Brain microvascular endothelial cell (primary cell): ENCODE data around the gene NLRP8.
"Not testable (repeated sequence)": the region's sequence is repeated elsewhere in the genome, so short reads cannot be mapped to it uniquely, and the experiment has no call there.

Source experiments
- DNase-seq: peaks from one replicate; pipeline ENCODE4 v3.0.0-alpha.2; 2020
- H3K27ac ChIP-seq: fragments of 250-450 bp; sonication (Bioruptor Pico); 2 replicates; pipeline ENCODE4 v1.5.1; 2020; ENCODE audit warnings: mild to moderate bottlenecking, moderate library complexity
- H3K27me3 ChIP-seq: fragments of 250-450 bp; sonication (Bioruptor Pico); replicated peaks from 2 replicates; pipeline ENCODE4 v1.5.1; 2020; ENCODE audit warnings: mild to moderate bottlenecking
- H3K36me3 ChIP-seq: fragments of 250-450 bp; sonication (Bioruptor Pico); replicated peaks from 2 replicates; pipeline ENCODE4 v1.5.1; 2020; ENCODE audit warnings: mild to moderate bottlenecking
- H3K4me3 ChIP-seq: 2 replicates; pipeline ENCODE4 v1.5.1; 2011; ENCODE audit warnings: low read depth, mild to moderate bottlenecking, control low read depth, low read length, moderate library complexity
- CTCF ChIP-seq: IDR thresholded peaks from 2 replicates; pipeline ENCODE4 v1.5.1; 2011; ENCODE audit warnings: low read depth, mild to moderate bottlenecking, moderate library complexity, low read length, control low read depth, inconsistent platforms; ENCODE audit errors: missing control alignments
- in situ Hi-C: cut with HindIII; loops from 2 replicates; pipeline ENCODE4 v1.10.0; 2017; ENCODE audit warnings: low sequenced_read_pairs, low pct_ligation_motif_present

Gene NLRP8

DNA sequence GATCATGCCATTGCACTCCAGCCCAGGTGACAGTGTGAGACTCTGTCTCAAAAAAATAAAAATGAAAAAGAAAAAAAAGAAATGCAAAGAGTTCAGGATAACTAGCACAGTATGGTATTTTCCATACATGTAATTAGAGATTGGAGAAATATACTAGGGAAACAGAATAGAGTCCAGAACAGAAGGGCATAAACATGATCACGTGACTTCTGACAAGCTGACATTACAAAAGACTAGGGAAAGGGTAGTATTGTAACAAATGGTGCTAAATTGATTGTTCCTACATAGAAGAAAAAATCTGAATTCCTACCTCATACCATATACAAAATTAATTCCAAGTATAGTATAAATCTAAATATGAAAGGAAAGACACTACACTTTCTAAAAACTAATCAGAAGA is 37.6 kb downstream of the NLRP8 start:
- no peak overlapping the region for H3K27ac ChIP-seq
- H3K4me3 ChIP-seq = no peak overlapping the region
- no peaks in the 10 kb centered on the region for H3K27me3 ChIP-seq
- H3K36me3 ChIP-seq = no peaks in the 10 kb centered on the region
- in situ Hi-C loops = no loop called here
- no peak for DNase-seq
- TF ChIP-seq CTCF = no peak

DNA sequence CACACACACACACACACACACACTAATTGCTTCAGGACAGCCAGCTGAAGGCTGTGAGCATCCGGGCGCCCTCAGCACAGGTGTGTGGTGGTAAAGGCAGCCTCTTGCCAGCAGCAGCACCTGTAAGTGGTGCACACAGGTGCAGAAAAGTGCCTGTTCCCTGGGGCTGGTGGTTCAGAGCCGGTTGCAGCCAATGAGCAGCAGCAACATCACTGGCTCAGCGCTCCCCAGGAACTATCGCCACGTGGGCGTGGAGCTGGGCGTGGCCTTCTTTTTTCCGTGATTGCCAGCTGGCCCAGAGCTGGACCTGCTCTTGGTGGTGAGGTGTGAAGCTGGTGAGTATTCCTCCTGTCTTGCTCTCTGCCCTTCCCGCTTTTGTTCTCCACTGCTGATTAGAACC is 38.9 kb downstream of the NLRP8 start, which contains the start of gene NLRP5:
Gene NLRP5, plus strand, starts transcription at position 289 of the 400 bp plus-strand sequence.
- DNase-seq = no peak
- TF ChIP-seq CTCF = no peak
- Histone ChIP-seq H3K27ac (no peak within 1 kb of the TSS), H3K36me3 (no peaks in the 10 kb centered on the region), H3K27me3 (no peaks in the 10 kb centered on the region), H3K4me3 (no peak within 1 kb of the TSS)
- in situ Hi-C loops = no loop called here

DNA sequence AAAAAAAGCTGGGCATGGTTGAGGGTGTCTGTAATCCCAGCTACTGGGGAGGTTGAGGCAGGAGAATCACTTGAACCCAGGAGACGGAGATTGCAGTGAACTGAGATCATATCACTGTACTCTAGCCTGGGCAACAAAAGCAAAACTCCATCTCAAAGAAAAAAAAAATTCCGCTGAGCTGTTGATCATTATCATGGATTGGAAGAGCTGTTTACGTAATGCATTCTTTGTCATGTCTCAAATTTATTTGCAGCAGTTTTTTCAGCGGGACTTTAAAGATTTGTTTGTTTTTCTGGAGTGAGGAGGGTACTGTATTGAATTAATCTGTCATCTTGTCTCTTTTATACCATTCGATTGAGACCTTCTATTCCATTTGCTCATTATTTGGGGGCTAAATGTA is 43.2 kb downstream of the NLRP8 start:
- H3K27ac ChIP-seq = no peak overlapping the region
- no peak for DNase-seq
- H3K27me3 ChIP-seq = no peaks in the 10 kb centered on the region
- no peaks in the 10 kb centered on the region for H3K36me3 ChIP-seq
- TF ChIP-seq CTCF = no peak
- in situ Hi-C loops = no loop called here
- H3K4me3 ChIP-seq = no peak overlapping the region

DNA sequence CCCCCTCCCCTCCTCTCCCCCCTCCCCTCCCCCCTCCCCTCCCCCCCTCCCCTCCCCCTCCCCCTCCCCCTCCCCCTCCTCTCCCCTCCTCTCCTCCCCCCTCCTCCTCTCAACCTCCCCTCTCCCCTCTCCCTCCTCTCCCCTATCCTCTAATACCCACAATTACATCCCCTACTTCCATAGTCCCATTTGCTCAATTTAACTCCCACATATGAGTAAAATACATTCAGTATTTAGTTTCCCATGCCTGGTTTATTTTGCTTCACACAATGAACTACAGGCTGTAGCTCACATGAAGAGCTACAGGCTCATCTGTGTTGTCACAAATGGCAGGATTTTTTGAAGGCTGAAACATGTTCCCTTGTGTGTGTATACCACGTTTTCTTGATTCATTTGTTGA is 45.9 kb downstream of the NLRP8 start:
- TF ChIP-seq CTCF = no peak
- no peaks in the 10 kb centered on the region for H3K36me3 ChIP-seq
- no peaks in the 10 kb centered on the region for H3K27me3 ChIP-seq
- in situ Hi-C loops = no loop called here
- no peak for DNase-seq
- no peak overlapping the region for H3K27ac ChIP-seq
- H3K4me3 ChIP-seq = no peak overlapping the region

DNA sequence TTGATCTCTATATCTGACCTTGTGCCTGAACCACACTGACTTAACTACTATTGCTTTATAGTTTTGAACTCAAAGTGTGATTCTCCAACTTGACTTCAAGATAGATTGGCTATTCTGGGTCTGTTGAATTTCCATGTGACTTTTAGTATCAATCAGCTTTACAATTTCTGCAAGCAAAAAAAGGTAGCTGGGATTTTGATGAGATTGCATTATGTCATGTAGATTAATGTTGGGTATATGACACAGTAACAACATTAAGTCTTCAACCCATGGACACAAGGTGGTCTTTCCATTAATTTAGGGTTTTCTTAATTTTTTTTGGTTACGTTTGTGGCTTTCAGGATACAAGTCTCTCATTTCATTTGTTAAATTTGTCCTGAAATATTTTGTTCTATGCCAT is 67.1 kb downstream of the NLRP8 start:
- Histone ChIP-seq H3K27me3 (no peaks in the 10 kb centered on the region), H3K4me3 (no peak overlapping the region), H3K27ac (no peak overlapping the region), H3K36me3 (no peaks in the 10 kb centered on the region)
- in situ Hi-C loops = no loop called here
- no peak for TF ChIP-seq CTCF
- DNase-seq = no peak

DNA sequence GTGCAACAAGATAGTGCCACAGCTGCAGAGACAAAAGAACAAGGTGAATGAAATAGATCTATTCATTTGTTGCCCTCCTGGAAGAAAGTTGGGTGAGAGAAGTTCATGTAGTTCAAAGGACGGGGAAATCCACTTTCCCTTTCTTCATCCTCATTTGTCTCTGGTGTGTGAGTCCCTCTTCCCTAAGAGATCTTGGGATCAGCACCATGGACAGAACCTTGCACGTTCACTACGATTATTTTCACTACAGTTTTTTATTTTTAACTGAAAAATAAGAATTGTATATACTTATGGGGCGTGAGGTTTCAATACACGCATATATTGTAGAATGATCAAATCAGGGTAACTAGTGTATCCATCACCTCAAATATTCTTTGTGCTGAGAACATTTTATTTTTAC is 68.1 kb downstream of the NLRP8 start:
- no peak for DNase-seq
- Histone ChIP-seq H3K4me3 (no peak overlapping the region), H3K27me3 (no peaks in the 10 kb centered on the region), H3K36me3 (no peaks in the 10 kb centered on the region), H3K27ac (no peak overlapping the region)
- in situ Hi-C loops = no loop called here
- no peak for TF ChIP-seq CTCF

GRCh38 chr19:56019325-56019724 is 71.7 kb downstream of the NLRP8 start:
- DNase-seq, H3K27me3 ChIP-seq, H3K36me3 ChIP-seq, H3K4me3 ChIP-seq, in situ Hi-C loops, H3K27ac ChIP-seq: not testable (repeated sequence)

DNA sequence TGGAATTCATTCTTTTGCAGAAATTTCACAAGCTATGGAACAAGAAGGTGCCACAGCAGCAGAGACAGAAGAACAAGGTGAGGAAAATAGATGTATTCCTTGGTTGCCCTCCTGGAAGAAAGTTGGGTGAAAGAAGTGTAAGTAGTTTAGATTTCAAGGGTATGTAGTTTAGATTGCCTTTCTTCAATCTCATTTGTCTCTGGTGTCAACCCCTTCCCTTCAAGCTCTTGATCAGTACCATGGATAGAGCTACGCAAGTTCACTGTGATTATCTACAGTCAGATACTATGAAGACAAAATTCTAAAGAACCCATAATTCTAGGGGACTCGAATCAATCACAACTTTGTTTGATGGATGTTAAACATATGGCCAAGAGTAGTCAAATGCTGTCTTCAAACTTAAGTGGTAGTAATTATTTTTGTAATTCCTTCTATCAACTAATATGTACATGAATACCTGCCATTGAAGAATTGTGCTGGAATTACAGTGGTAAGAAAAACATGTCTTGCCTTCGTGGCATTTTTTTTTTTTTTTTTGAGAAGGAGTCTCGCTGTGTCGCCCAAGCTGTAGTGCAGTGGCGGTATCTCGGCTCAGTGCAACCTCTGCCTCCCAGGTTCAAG is 72.8 kb downstream of the NLRP8 start:
- DNase-seq, H3K27ac ChIP-seq, H3K27me3 ChIP-seq, H3K36me3 ChIP-seq, H3K4me3 ChIP-seq, in situ Hi-C loops: not testable (repeated sequence)
